ENCODE measurements around the gene GOLGA8S.

- TF ChIP-seq, protein P1, sequence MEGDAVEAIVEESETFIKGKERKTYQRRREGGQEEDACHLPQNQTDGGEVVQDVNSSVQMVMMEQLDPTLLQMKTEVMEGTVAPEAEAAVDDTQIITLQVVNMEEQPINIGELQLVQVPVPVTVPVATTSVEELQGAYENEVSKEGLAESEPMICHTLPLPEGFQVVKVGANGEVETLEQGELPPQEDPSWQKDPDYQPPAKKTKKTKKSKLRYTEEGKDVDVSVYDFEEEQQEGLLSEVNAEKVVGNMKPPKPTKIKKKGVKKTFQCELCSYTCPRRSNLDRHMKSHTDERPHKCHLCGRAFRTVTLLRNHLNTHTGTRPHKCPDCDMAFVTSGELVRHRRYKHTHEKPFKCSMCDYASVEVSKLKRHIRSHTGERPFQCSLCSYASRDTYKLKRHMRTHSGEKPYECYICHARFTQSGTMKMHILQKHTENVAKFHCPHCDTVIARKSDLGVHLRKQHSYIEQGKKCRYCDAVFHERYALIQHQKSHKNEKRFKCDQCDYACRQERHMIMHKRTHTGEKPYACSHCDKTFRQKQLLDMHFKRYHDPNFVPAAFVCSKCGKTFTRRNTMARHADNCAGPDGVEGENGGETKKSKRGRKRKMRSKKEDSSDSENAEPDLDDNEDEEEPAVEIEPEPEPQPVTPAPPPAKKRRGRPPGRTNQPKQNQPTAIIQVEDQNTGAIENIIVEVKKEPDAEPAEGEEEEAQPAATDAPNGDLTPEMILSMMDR (IDR thresholded peaks at IDR 0.05; ENCODE audit: poor library complexity, severe bottlenecking) = no peak
- TF ChIP-seq EP300 (conservative IDR thresholded peaks at IDR 0.05; ENCODE audit: poor library complexity, severe bottlenecking) (no peak), EZH2 (IDR thresholded peaks at IDR 0.05; ENCODE audit: borderline replicate concordance, insufficient read depth, low read length, poor library complexity, severe bottlenecking) (no peak)
Observed at GRCh38 chr15:23411841-23412240, 57.3 kb downstream of the GOLGA8S start.

All from neural cell (in vitro differentiated cells).